GM12878 (cell line): ENCODE data around the gene CHST8. TPM values are rescaled to one million over a fixed set of nuclear protein-coding genes. Genes with fewer than 3 reads are reported as not detected.

Experiments
- ATAC-seq: fragments of 200-7000 bp; cut with Tn5 transposase; 3 replicates; pipeline ENCODE4 v1.9.1; 2020; ENCODE audit warnings: mild to moderate bottlenecking, moderate library complexity
- BruUV-seq: library from RNA; stranded (reverse); fragments of 400-500 nt; replicated peaks from 2 replicates; lab custom pipeline; 2021; lab: Mats Ljungman, UMichigan
- CTCF ChIA-PET: fragments of 300-600 bp; sonication (Branson Sonifier 250); formaldehyde crosslinking; extraction: SDS; loops from one replicate; lab custom pipeline; 2021; ENCODE audit warnings: inconsistent platforms; lab: Yijun Ruan, JAX
- POLR2A ChIA-PET: fragments of 350-600 bp; formaldehyde crosslinking; extraction: SDS; loops from one replicate; lab custom pipeline; 2021; ENCODE audit warnings: inconsistent platforms; lab: Charles Lee
- RAD21 ChIA-PET: fragments of 300-600 bp; sonication (Branson Sonifier 250); formaldehyde crosslinking; loops from one replicate; lab custom pipeline; 2023; ENCODE audit warnings: antibody characterized with exemption; ENCODE audit not compliant: unreplicated experiment; lab: Charles Lee
- SMC1A ChIA-PET: fragments of 300-600 bp; sonication (Branson Sonifier 250); formaldehyde crosslinking; loops from one replicate; lab custom pipeline; 2023; ENCODE audit not compliant: unreplicated experiment, uncharacterized antibody; lab: Charles Lee
- DNase-seq: peaks from one replicate; pipeline ENCODE4 v3.0.0-alpha.2; 2011; ENCODE audit warnings: low read depth, low spot score
- FAIRE-seq: peaks from 3 replicates; lab custom pipeline; 2011; peaks lifted over from hg19 to GRCh38; lab: Jason Lieb, UNC
- H2AFZ ChIP-seq: 2 replicates; pipeline ENCODE4 v1.6.0; 2011; ENCODE audit warnings: low read depth, low read length, control low read depth; ENCODE audit not compliant: control insufficient read depth
- H3K27ac ChIP-seq: 2 replicates; pipeline ENCODE4 v1.5.1; 2011; ENCODE audit warnings: control low read depth; ENCODE audit not compliant: control insufficient read depth, insufficient read depth
- H3K27me3 ChIP-seq, 2 experiments: replicated peaks in 1 of 2; 2 replicates each; pipeline versions ENCODE4 v1.6.0 to v1.6.1; 2011; ENCODE audit warnings: low read length in 1 of 2; ENCODE audit not compliant: control insufficient read depth in 2 of 2, insufficient read depth in 2 of 2
- H3K36me3 ChIP-seq, 2 experiments: 2 replicates each; pipeline ENCODE4 v1.5.1; 2011; ENCODE audit warnings: low read length in 1 of 2; ENCODE audit not compliant: control insufficient read depth in 2 of 2, insufficient read depth in 2 of 2
- H3K4me1 ChIP-seq: 2 replicates; pipeline ENCODE4 v1.6.1; 2011; ENCODE audit warnings: mild to moderate bottlenecking, low read length, moderate library complexity, mixed read lengths; ENCODE audit not compliant: control insufficient read depth, insufficient read depth
- H3K4me2 ChIP-seq: 2 replicates; pipeline ENCODE4 v1.6.0; 2011; ENCODE audit warnings: control low read depth; ENCODE audit not compliant: control insufficient read depth, insufficient read depth
- H3K4me3 ChIP-seq: fragments of 200-600 bp; sonication (generic); 2 replicates; pipeline ENCODE4 v1.5.1; 2016
- H3K79me2 ChIP-seq: 2 replicates; pipeline ENCODE4 v1.6.0; 2011; ENCODE audit warnings: low read length; ENCODE audit not compliant: control insufficient read depth, insufficient read depth
- H3K9ac ChIP-seq: 2 replicates; pipeline ENCODE4 v1.8.0; 2011; ENCODE audit warnings: low read length, control low read depth, mixed read lengths; ENCODE audit not compliant: control insufficient read depth, insufficient read depth
- H3K9me3 ChIP-seq: replicated peaks from 3 replicates; pipeline ENCODE4 v1.5.1; 2011; ENCODE audit warnings: mild to moderate bottlenecking, low read length; ENCODE audit not compliant: control insufficient read depth, insufficient read depth
- H4K20me1 ChIP-seq: 2 replicates; pipeline ENCODE4 v1.6.0; 2011; ENCODE audit not compliant: control insufficient read depth, insufficient read depth
- CEBPB ChIP-seq, 2 experiments: fragments of 150-350 bp in 1 of 2; IDR thresholded peaks; 2 replicates each; pipeline ENCODE4 v1.6.1; 2012 to 2014; ENCODE audit warnings: low read depth in 2 of 2, low read length in 2 of 2, borderline replicate concordance in 1 of 2, inconsistent platforms in 1 of 2
- EGR1 ChIP-seq, 2 experiments: IDR thresholded peaks; 1 replicate in 1 of 2; 2 replicates in 1 of 2; pipeline ENCODE4 v1.6.1; 2011 to 2012; ENCODE audit warnings: low read depth in 2 of 2, low read length in 2 of 2, borderline replicate concordance in 1 of 2, mild to moderate bottlenecking in 1 of 2, moderate library complexity in 1 of 2
- ELK1 ChIP-seq: IDR thresholded peaks from 2 replicates; pipeline ENCODE4 v1.6.1; 2012; ENCODE audit warnings: low read depth, low read length, improper control_type of control experiment
- EZH2 ChIP-seq: IDR thresholded peaks from 2 replicates; pipeline ENCODE4 v1.6.1; 2012; ENCODE audit warnings: low read depth, mild to moderate bottlenecking, control low read depth, inconsistent platforms, low read length, borderline replicate concordance; ENCODE audit not compliant: control insufficient read depth
- MYB ChIP-seq: fragments of 150-350 bp; IDR thresholded peaks from 2 replicates; pipeline ENCODE4 v1.6.1; 2014; ENCODE audit warnings: mild to moderate bottlenecking, low read depth, low read length, borderline replicate concordance
- MYC ChIP-seq: IDR thresholded peaks from 2 replicates; pipeline ENCODE4 v1.6.1; 2011; ENCODE audit warnings: mild to moderate bottlenecking, low read length, moderate library complexity, inconsistent platforms; ENCODE audit not compliant: insufficient read depth, insufficient replicate concordance, insufficient read length, severe bottlenecking
- PKNOX1 ChIP-seq: fragments of 450-650 bp; IDR thresholded peaks from 2 replicates; pipeline ENCODE4 v1.6.1; 2016; ENCODE audit warnings: mild to moderate bottlenecking
- SKIL ChIP-seq: fragments of 450-650 bp; IDR thresholded peaks from 2 replicates; pipeline ENCODE4 v1.6.1; 2017; ENCODE audit warnings: mild to moderate bottlenecking, low read depth, inconsistent platforms; ENCODE audit not compliant: poor library complexity, severe bottlenecking
- ZNF384 ChIP-seq: IDR thresholded peaks from 2 replicates; pipeline ENCODE4 v1.6.1; 2012; ENCODE audit warnings: low read depth, mild to moderate bottlenecking, low read length, improper control_type of control experiment, borderline replicate concordance
- WGBS: methylation state at CpG from one replicate; pipeline ENCODE4 v1.1.6; 2016; ENCODE audit warnings: low lambda C conversion rate; ENCODE audit not compliant: insufficient replicate concordance, insufficient coverage; ENCODE audit errors: missing lambda C conversion rate; 5-methylcytosine and 5-hydroxymethylcytosine counted together
- in situ Hi-C: fragments of 300-500 bp; cut with MboI; formaldehyde crosslinking; loops from 9 replicates; pipeline ENCODE4 v1.14.3; 2018; ENCODE audit warnings: mixed read lengths
- intact Hi-C: fragments of 100-400 bp; cut with micrococcal nuclease; formaldehyde crosslinking; loops from one replicate; pipeline ENCODE4 v1.14.2; 2022; ENCODE audit not compliant: unreplicated experiment
- polyA plus RNA-seq, 11 experiments: library from polyadenylated mRNA; depleted of rRNA in 4 of 11; unstranded in 6 of 11; stranded (reverse) in 5 of 11; fragments of >200 nt; fragmentation: Nextera tagmentation in 4 of 11; fragmentation: Illumina TruSeq in 1 of 11; extraction: Ambion mirVana in 4 of 11; extraction: Trizol in 1 of 11; gene quantifications; 1 replicate in 1 of 11; 2 replicates in 10 of 11; pipeline versions ENCODE4 v1.2.1 to v1.2.3, GENCODE V29; 2011 to 2016; ENCODE audit warnings: inconsistent platforms in 2 of 11, missing spikeins in 2 of 11, low read depth in 1 of 11
- total RNA-seq, 4 experiments: library from RNA; depleted of rRNA in 3 of 4; stranded (reverse); fragments of >200 nt in 3 of 4; fragmentation: Illumina TruSeq in 1 of 4; extraction: Trizol in 1 of 4; gene quantifications; 2 replicates each; pipeline versions ENCODE4 v1.2.1 to v1.2.3, GENCODE V29; 2013 to 2021
- TF ChIP-seq, protein P1 (sequence below): IDR thresholded peaks from 2 replicates; pipeline ENCODE4 v1.6.1; 2012; ENCODE audit warnings: mild to moderate bottlenecking, low read depth, low read length

CHST8 gene
- total and polyA plus RNA-seq, 10 of the 15 experiments (the other 5 are each of a cell fraction or from before 2014, with no cell fraction given) = 0.06 TPM; not detected in 9

GRCh38 chr19:33805313-33805712 lies 183.6 kb downstream of the CHST8 start:
- no TSS peak for BruUV-seq
- intact Hi-C loops = no loop called here
- TF ChIP-seq PKNOX1 (no peak), MYB (no peak), ELK1 (no peak), SKIL (no peak), CEBPB (IDR thresholded peaks at IDR 0.05; ENCODE audit: borderline replicate concordance in 1 of 2, low read depth in 2 of 2, low read length in 2 of 2) (no peak), MYC (no peak), EGR1 (IDR thresholded peaks at IDR 0.05; ENCODE audit: borderline replicate concordance in 1 of 2, low read depth in 2 of 2, low read length in 2 of 2) (no peak), EZH2 (no peak), ZNF384 (no peak)
- TF ChIP-seq, protein P1, sequence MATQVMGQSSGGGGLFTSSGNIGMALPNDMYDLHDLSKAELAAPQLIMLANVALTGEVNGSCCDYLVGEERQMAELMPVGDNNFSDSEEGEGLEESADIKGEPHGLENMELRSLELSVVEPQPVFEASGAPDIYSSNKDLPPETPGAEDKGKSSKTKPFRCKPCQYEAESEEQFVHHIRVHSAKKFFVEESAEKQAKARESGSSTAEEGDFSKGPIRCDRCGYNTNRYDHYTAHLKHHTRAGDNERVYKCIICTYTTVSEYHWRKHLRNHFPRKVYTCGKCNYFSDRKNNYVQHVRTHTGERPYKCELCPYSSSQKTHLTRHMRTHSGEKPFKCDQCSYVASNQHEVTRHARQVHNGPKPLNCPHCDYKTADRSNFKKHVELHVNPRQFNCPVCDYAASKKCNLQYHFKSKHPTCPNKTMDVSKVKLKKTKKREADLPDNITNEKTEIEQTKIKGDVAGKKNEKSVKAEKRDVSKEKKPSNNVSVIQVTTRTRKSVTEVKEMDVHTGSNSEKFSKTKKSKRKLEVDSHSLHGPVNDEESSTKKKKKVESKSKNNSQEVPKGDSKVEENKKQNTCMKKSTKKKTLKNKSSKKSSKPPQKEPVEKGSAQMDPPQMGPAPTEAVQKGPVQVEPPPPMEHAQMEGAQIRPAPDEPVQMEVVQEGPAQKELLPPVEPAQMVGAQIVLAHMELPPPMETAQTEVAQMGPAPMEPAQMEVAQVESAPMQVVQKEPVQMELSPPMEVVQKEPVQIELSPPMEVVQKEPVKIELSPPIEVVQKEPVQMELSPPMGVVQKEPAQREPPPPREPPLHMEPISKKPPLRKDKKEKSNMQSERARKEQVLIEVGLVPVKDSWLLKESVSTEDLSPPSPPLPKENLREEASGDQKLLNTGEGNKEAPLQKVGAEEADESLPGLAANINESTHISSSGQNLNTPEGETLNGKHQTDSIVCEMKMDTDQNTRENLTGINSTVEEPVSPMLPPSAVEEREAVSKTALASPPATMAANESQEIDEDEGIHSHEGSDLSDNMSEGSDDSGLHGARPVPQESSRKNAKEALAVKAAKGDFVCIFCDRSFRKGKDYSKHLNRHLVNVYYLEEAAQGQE = no peak
- Histone ChIP-seq H2AFZ (no peak overlapping the region), H3K4me3 (no peak overlapping the region), H3K4me2 (no peak overlapping the region), H4K20me1 (no peaks in the 10 kb centered on the region), H3K79me2 (no peaks in the 10 kb centered on the region), H3K4me1 (no peaks in the 10 kb centered on the region), H3K27ac (no peak overlapping the region), H3K27me3 (no peaks in the 10 kb centered on the region), H3K36me3 (no peaks in the 10 kb centered on the region), H3K9me3 (no peaks in the 10 kb centered on the region), H3K9ac (no peak overlapping the region)
- DNase-seq = no peak
- ChIA-PET CTCF (no interaction called here), SMC1A (no interaction called here), POLR2A (no interaction called here), RAD21 (no interaction called here)
- WGBS = 0% methylated on average over 3 of the region's 3 CpGs
- in situ Hi-C loops = no loop called here
- ATAC-seq = no peak
- FAIRE-seq = no peak
